Adrenal gland (tissue), 5 donors: Measurements from ENCODE around the gene ROPN1B.

Source experiments
- CTCF ChIP-seq, 6 experiments: fragments of 450-650 bp in 4 of 6; fragments of 200-600 bp in 2 of 6; sonication (generic) in 1 of 6; IDR thresholded peaks; 1 replicate in 5 of 6; 2 replicates in 1 of 6; pipeline versions ENCODE4 v1.5.1 to v1.8.0; 2016 to 2021; ENCODE audit warnings: antibody characterized with exemption in 6 of 6, mild to moderate bottlenecking in 2 of 6, moderate library complexity in 1 of 6
- POLR2A ChIP-seq, 2 donors: fragments of 450-650 bp; IDR thresholded peaks; one replicate each; pipeline ENCODE4 v1.6.1; 2017; ENCODE audit warnings: antibody characterized with exemption in 2 of 2, mild to moderate bottlenecking in 2 of 2, moderate library complexity in 1 of 2
- donor health status: DM: no; HTN: no; CAD: no.

- TF ChIP-seq CTCF (IDR thresholded peaks at IDR 0.05) = no peak
- no peak for TF ChIP-seq POLR2A (IDR thresholded peaks at IDR 0.05)
Observed at GRCh38 chr3:126022741-126023359, 53.9 kb downstream of the ROPN1B start.
